ENCODE measurements around the gene CTNND1.

CTNND1 gene

GRCh38 chr11:57764021-57764420, 2.4 kb downstream of the CTNND1 start:
- DNase-seq = no peak

- DNase-seq = no peak
Measured at GRCh38 chr11:57764566-57764965, 3.0 kb downstream of the CTNND1 start.

GRCh38 chr11:57764972-57765371, 3.4 kb downstream of the CTNND1 start:
- DNase-seq = no peak

- DNase-seq = no peak
Measured at GRCh38 chr11:57770793-57771192, 9.2 kb downstream of the CTNND1 start.

GRCh38 chr11:57771365-57771764, 9.8 kb downstream of the CTNND1 start:
- no peak for DNase-seq

GRCh38 chr11:57772562-57772961, 11.0 kb downstream of the CTNND1 start:
- no peak for DNase-seq

- DNase-seq = no peak
Measured at GRCh38 chr11:57773026-57773598, 11.5 kb downstream of the CTNND1 start.

GRCh38 chr11:57775491-57775890, 13.9 kb downstream of the CTNND1 start:
- DNase-seq = no peak

- peak; percentile 76 for DNase-seq
Measured at GRCh38 chr11:57776031-57776521, 14.5 kb downstream of the CTNND1 start.

- DNase-seq = no peak
Measured at GRCh38 chr11:57776577-57777210, 15.1 kb downstream of the CTNND1 start.

- DNase-seq = no peak
Measured at GRCh38 chr11:57777969-57778317, 16.3 kb downstream of the CTNND1 start.

- DNase-seq = peak; percentile 97
Measured at GRCh38 chr11:57778318-57779037, 16.9 kb downstream of the CTNND1 start.

- peak; percentile 71 for DNase-seq
Measured at GRCh38 chr11:57779276-57779675, 17.7 kb downstream of the CTNND1 start.

GRCh38 chr11:57781529-57781943, 19.9 kb downstream of the CTNND1 start:
- no peak for DNase-seq

- no peak for DNase-seq
Measured at GRCh38 chr11:57785072-57785471, 23.5 kb downstream of the CTNND1 start.

GRCh38 chr11:57786436-57786835, 24.8 kb downstream of the CTNND1 start:
- DNase-seq = no peak

GRCh38 chr11:57787006-57787604, 25.5 kb downstream of the CTNND1 start:
- DNase-seq = no peak

GRCh38 chr11:57787920-57788702, 26.5 kb downstream of the CTNND1 start:
- DNase-seq = peak; percentile 30

- DNase-seq = no peak
Measured at GRCh38 chr11:57788703-57789088, 27.1 kb downstream of the CTNND1 start.

- DNase-seq = no peak
Measured at GRCh38 chr11:57791321-57792059, 29.9 kb downstream of the CTNND1 start.

- no peak for DNase-seq
Measured at GRCh38 chr11:57792060-57792541, 30.5 kb downstream of the CTNND1 start.

GRCh38 chr11:57792870-57793269, 31.3 kb downstream of the CTNND1 start:
- no peak for DNase-seq
